ENCODE results near the gene C5orf63. TPM values are rescaled to one million over a fixed set of nuclear protein-coding genes. Genes with fewer than 3 reads are reported as not detected.

Gene C5orf63
- total RNA-seq, 6 experiments from 2014 or later = 0.41 to 3.8 (median 0.71) TPM

DNA sequence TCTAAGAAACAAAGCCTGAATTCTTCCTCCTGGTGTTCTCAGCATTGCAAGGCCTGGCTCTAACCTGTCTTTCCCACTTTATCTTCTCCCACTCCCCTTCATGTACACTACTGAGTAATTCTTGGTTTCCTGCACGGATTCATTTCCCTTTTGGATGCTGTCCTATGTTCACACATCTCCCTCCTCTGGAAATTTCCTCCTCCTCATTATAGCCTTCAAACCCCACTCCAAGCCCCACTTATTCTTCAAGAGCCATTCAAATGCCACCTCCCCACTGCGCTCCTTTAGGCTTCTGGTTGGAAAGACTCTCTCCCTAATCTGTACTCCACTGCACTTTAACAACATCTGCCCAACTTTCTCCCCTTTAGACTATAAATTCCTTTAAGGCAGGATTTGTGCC is 28.2 kb upstream of the C5orf63 start:
- no peak overlapping the region for H3K4me3 Mint-ChIP-seq
- no peaks in the 10 kb centered on the region for H3K36me3 Mint-ChIP-seq (ENCODE audit: low read depth)
- peaks cover 6% of the 10 kb centered on the region for H3K27me3 Mint-ChIP-seq (ENCODE audit: insufficient read depth)
- H3K9me3 Mint-ChIP-seq = peaks cover 4% of the 10 kb centered on the region; the same call in 1 of the 2 replicates
- DNase-seq = no peak
- no peak overlapping the region for H3K27ac Mint-ChIP-seq
- TF ChIP-seq, protein P1, sequence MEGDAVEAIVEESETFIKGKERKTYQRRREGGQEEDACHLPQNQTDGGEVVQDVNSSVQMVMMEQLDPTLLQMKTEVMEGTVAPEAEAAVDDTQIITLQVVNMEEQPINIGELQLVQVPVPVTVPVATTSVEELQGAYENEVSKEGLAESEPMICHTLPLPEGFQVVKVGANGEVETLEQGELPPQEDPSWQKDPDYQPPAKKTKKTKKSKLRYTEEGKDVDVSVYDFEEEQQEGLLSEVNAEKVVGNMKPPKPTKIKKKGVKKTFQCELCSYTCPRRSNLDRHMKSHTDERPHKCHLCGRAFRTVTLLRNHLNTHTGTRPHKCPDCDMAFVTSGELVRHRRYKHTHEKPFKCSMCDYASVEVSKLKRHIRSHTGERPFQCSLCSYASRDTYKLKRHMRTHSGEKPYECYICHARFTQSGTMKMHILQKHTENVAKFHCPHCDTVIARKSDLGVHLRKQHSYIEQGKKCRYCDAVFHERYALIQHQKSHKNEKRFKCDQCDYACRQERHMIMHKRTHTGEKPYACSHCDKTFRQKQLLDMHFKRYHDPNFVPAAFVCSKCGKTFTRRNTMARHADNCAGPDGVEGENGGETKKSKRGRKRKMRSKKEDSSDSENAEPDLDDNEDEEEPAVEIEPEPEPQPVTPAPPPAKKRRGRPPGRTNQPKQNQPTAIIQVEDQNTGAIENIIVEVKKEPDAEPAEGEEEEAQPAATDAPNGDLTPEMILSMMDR (IDR thresholded peaks at IDR 0.05) = no peak
- H3K4me1 Mint-ChIP-seq (ENCODE audit: low read depth) = no peaks in the 10 kb centered on the region

DNA sequence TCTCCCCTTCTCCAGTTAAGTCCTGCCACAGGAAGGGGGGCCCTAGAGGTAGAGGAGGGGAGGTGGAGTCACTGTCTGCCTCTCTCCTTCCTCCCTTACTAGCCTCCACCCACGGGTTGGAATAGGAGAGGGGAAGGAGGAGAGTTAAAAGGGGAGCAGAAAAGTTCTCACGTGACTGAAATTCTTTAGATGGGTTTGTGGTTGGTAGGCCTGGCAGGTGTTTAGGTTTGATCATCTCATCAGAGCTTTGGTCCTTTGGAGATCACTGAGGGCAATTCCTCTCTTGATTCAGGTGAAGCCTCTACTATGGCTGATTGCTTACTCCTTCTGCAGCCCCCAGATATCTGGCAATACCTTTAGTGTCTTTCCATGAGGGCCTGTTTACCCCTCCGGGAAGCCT is 24.9 kb upstream of the C5orf63 start:
- H3K27ac Mint-ChIP-seq = no peak overlapping the region
- no peaks in the 10 kb centered on the region for H3K36me3 Mint-ChIP-seq (ENCODE audit: low read depth)
- H3K9me3 Mint-ChIP-seq = no peaks in the 10 kb centered on the region
- DNase-seq = no peak
- H3K4me1 Mint-ChIP-seq (ENCODE audit: low read depth) = no peaks in the 10 kb centered on the region
- peaks cover 9% of the 10 kb centered on the region for H3K27me3 Mint-ChIP-seq (ENCODE audit: insufficient read depth)
- TF ChIP-seq, protein P1 (IDR thresholded peaks at IDR 0.05) = no peak
- H3K4me3 Mint-ChIP-seq = no peak overlapping the region

DNA sequence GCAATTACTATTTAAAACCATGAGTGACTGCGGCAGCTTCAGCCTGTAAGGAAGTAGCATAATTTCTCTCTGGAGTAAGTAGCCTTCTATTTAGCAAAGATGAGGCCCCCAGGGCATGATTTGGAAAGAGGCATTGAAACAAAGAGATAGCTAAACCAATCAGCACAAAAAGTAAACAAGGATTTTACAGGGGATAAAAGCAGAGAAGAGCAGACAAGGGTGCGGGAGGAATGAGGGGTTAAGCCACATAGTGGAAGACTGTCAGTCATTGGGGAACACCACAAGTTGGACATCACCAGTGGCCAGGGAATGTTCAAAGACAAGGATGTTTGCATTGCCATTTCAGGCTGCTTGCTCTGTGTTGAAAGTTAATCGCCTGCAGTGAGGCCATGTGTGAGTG is 24.0 kb upstream of the C5orf63 start:
- H3K4me1 Mint-ChIP-seq (ENCODE audit: low read depth) = peaks cover 8% of the 10 kb centered on the region
- no peaks in the 10 kb centered on the region for H3K9me3 Mint-ChIP-seq
- no peaks in the 10 kb centered on the region for H3K36me3 Mint-ChIP-seq (ENCODE audit: low read depth)
- DNase-seq = no peak
- H3K4me3 Mint-ChIP-seq = no peak overlapping the region
- TF ChIP-seq, protein P1 (IDR thresholded peaks at IDR 0.05) = no peak
- H3K27me3 Mint-ChIP-seq (ENCODE audit: insufficient read depth) = peaks cover 11% of the 10 kb centered on the region
- no peak overlapping the region for H3K27ac Mint-ChIP-seq

DNA sequence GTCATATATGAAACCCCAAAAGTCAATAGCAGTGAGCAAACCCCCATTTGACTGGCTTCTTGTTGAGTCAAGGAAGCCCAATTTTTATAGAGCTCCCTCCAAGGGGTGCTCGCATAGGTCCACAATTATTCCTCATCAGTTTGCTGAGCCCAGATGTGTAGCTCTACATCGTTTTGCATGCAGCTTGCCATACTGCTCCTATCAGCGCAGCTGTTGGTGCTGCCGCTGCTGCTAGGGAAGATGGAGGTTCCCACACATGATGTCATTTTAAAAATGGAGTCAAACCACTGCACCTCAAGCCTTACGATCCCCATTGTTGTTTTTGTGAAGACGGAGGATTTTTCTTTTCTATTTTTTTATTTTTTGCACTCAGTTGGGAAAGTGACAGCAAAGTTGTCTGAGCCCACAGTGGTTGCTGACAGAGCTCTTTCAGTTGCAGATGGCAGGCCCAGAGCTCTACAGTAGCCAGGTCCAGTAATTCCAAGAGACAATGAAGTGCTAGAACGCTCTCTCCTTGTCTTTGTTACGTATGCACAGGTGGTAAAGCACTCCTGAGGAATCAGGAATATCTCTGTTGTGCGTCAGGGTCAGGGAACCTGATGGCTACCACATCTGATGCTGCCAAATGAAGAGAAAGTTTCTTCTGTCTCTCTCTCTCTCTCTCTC is 23.2 kb upstream of the C5orf63 start:
- Mint-ChIP-seq H3K4me3 (no peak overlapping the region), H3K36me3 (ENCODE audit: low read depth) (no peaks in the 10 kb centered on the region), H3K27me3 (ENCODE audit: insufficient read depth) (peaks cover 11% of the 10 kb centered on the region), H3K9me3 (no peaks in the 10 kb centered on the region), H3K27ac (no peak overlapping the region), H3K4me1 (ENCODE audit: low read depth) (peaks cover 13% of the 10 kb centered on the region)
- TF ChIP-seq, protein P1 (IDR thresholded peaks at IDR 0.05) = no peak
- DNase-seq = no peak

DNA sequence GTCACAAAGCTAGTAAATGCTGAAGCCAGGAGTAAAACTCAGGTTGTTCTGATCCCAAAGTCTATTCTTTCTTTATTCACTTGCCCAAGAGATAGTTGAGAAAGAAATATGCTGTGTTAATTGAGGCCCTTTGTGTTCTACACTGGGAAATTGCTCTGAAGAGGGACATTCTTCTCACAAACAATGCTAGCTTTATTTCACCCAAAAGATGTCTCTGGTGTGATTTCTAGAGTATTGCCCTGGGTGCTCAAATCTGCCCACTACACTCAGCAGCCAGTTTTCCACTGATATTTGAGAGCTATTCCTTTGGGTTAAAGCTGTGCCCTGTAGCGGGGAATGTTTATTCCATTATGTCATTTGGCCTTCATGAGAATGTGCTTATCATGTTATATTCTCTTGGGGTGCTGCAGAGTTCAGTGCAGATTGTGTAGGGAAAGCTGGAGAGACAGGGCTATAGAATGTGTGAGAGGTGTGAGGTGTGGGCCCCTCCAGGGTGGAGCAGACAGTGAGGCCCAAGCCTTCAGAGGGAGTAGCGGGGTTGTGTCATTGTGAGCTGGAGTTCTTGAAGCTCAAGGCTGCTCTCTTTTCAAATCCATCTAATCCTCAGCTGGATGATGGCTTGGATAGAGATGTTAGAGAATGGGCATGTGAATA is 21.0 kb upstream of the C5orf63 start:
- TF ChIP-seq, protein P1 (IDR thresholded peaks at IDR 0.05) = no peak
- Mint-ChIP-seq H3K9me3 (no peaks in the 10 kb centered on the region), H3K27ac (no peak overlapping the region), H3K4me1 (ENCODE audit: low read depth) (peaks cover 16% of the 10 kb centered on the region), H3K36me3 (ENCODE audit: low read depth) (no peaks in the 10 kb centered on the region), H3K27me3 (ENCODE audit: insufficient read depth) (peaks cover 11% of the 10 kb centered on the region), H3K4me3 (no peak overlapping the region)
- DNase-seq = no peak
